K562 (cell line): ENCODE data around the gene PBX2. TPM values are rescaled to one million over a fixed set of nuclear protein-coding genes. Genes with fewer than 3 reads are reported as not detected.
A peak's percentile ranks its signal among the peaks of the same experiment; 100 is the strongest.

Experiments used
- GATAD2A ChIP-seq: fragments of 450-650 bp; IDR thresholded peaks from 2 replicates; pipeline ENCODE4 v1.6.1; 2017
- MCM5 ChIP-seq: fragments of 450-650 bp; IDR thresholded peaks from 2 replicates; pipeline ENCODE4 v1.6.1; 2016; ENCODE audit warnings: low read depth
- NR2C2 ChIP-seq, 2 experiments: fragments of 200-800 bp in 1 of 2; sonication (Bioruptor generic) in 1 of 2; sonication (generic) in 1 of 2; formaldehyde crosslinking in 1 of 2; IDR thresholded peaks; 2 replicates each; pipeline versions ENCODE4 v1.6.1 to v1.8.0; 2016 to 2022; ENCODE audit warnings: mild to moderate bottlenecking in 1 of 2, missing compliant biosample characterization in 1 of 2, missing genetic modification characterization in 1 of 2, missing genetic modification reagents in 1 of 2
- TAF7 ChIP-seq: fragments of 450-650 bp; IDR thresholded peaks from 2 replicates; pipeline ENCODE4 v1.6.1; 2016; ENCODE audit warnings: missing genetic modification characterization, missing compliant biosample characterization
- TCF3 ChIP-seq: sonication (generic); formaldehyde crosslinking; IDR thresholded peaks from 2 replicates; pipeline ENCODE4 v1.4.0; 2020; ENCODE audit warnings: mild to moderate bottlenecking, missing genetic modification reagents
- TEAD4 ChIP-seq, 2 experiments: sonication (generic) in 1 of 2; formaldehyde crosslinking in 1 of 2; IDR thresholded peaks; 2 replicates each; pipeline versions ENCODE4 v1.6.1 to v1.8.0; 2012 to 2022; ENCODE audit warnings: borderline replicate concordance in 1 of 2, inconsistent platforms in 1 of 2, low read length in 1 of 2, mild to moderate bottlenecking in 1 of 2, missing genetic modification reagents in 1 of 2
- ZC3H11A ChIP-seq: IDR thresholded peaks from 2 replicates; pipeline ENCODE4 v1.6.1; 2012; ENCODE audit warnings: low read depth, low read length, improper control_type of control experiment
- ZNF174 ChIP-seq: fragments of 250-450 bp; sonication (Bioruptor Pico); IDR thresholded peaks from 2 replicates; pipeline ENCODE4 v1.4.0; 2020; ENCODE audit warnings: mild to moderate bottlenecking
- ZNF695 ChIP-seq: fragments of 450-650 bp; formaldehyde crosslinking; IDR thresholded peaks from 2 replicates; pipeline ENCODE4 v1.4.0; 2020; ENCODE audit warnings: mild to moderate bottlenecking, moderate library complexity
- polyA plus RNA-seq, 8 experiments: library from polyadenylated mRNA; depleted of rRNA in 4 of 8; stranded (reverse) in 5 of 8; unstranded in 3 of 8; fragments of >200 nt; fragmentation: Nextera tagmentation in 2 of 8; fragmentation: Illumina TruSeq in 1 of 8; extraction: Ambion mirVana in 2 of 8; extraction: Trizol in 1 of 8; gene quantifications; 2 replicates each; pipeline versions ENCODE4 v1.2.1 to v1.2.3, GENCODE V29; 2011 to 2014; ENCODE audit warnings: inconsistent platforms in 1 of 8, missing spikeins in 1 of 8
- total RNA-seq, 7 experiments: library from RNA; depleted of rRNA in 6 of 7; stranded (reverse); fragments of >200 nt in 6 of 7; fragmentation: Illumina TruSeq in 2 of 7; extraction: Trizol in 2 of 7; gene quantifications; 2 replicates each; pipeline versions ENCODE4 v1.2.1 to v1.2.3, GENCODE V29; 2011 to 2021; ENCODE audit warnings: low replicate concordance in 1 of 7
- TF ChIP-seq, protein P1 (sequence below): fragments of 450-650 bp; IDR thresholded peaks from 2 replicates; pipeline ENCODE4 v1.6.1; 2016; ENCODE audit warnings: mild to moderate bottlenecking, moderate library complexity
- TF ChIP-seq, protein P2 (sequence below): fragments of 450-650 bp; formaldehyde crosslinking; IDR thresholded peaks from 2 replicates; pipeline ENCODE4 v1.4.0; 2022; ENCODE audit warnings: missing genetic modification characterization
- TF ChIP-seq, protein P3 (sequence below): fragments of 450-650 bp; IDR thresholded peaks from 2 replicates; pipeline ENCODE4 v1.7.1; 2018; ENCODE audit warnings: mild to moderate bottlenecking, low read depth; ENCODE audit not compliant: partially characterized antibody

Gene PBX2
- total and polyA plus RNA-seq, 9 of the 15 experiments (the other 6 are each of a cell fraction or from before 2014, with no cell fraction given): 1.9 to 134 (median 62.5) TPM

DNA sequence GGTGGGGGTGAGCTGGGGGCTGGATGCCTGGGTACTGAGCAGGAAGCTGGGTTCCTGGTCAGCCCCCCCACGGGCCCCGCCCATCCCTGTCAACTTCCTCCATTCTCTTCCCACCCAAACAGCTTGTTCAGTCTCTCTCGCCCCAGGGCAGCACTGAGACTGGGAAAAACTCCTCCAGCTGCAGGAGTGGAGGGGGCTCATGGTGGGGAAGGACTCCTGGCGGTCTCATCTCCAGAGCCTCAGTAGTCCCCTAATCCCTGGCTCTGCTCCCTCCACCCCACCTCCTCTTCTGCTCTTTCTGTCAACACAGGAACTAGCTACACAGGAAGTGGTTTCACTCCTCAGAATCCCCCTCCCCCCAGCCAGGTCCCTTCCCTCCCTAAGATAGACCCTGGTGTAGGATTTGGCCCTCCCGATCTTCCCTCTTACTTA is 2.6 kb upstream of the PBX2 start, which contains the start of gene GPSM3 (continued):
- TF ChIP-seq TEAD4 (IDR thresholded peaks at IDR 0.05; ENCODE audit: low read length) (no peak), TEAD4 (CRISPR knock-in tag; IDR thresholded peaks at IDR 0.05; ENCODE audit: borderline replicate concordance) (no peak), ZC3H11A (no peak), TCF3 (0 out of 2 replicates have a peak, but pooled peaks have one; percentile 9), ZNF695 (CRISPR knock-in tag) (no peak), GATAD2A (0 out of 2 replicates have a peak, but pooled peaks have one; percentile 22), NR2C2 (CRISPR knock-in tag; IDR thresholded peaks at IDR 0.05) (no peak), NR2C2 (tag; IDR thresholded peaks at IDR 0.05) (peak; percentile 87), MCM5 (no peak), TAF7 (tag) (peak; percentile 41; the same call in 1 of the 2 replicates), ZNF174 (CRISPR knock-in tag) (no peak)
- TF ChIP-seq, protein P1, sequence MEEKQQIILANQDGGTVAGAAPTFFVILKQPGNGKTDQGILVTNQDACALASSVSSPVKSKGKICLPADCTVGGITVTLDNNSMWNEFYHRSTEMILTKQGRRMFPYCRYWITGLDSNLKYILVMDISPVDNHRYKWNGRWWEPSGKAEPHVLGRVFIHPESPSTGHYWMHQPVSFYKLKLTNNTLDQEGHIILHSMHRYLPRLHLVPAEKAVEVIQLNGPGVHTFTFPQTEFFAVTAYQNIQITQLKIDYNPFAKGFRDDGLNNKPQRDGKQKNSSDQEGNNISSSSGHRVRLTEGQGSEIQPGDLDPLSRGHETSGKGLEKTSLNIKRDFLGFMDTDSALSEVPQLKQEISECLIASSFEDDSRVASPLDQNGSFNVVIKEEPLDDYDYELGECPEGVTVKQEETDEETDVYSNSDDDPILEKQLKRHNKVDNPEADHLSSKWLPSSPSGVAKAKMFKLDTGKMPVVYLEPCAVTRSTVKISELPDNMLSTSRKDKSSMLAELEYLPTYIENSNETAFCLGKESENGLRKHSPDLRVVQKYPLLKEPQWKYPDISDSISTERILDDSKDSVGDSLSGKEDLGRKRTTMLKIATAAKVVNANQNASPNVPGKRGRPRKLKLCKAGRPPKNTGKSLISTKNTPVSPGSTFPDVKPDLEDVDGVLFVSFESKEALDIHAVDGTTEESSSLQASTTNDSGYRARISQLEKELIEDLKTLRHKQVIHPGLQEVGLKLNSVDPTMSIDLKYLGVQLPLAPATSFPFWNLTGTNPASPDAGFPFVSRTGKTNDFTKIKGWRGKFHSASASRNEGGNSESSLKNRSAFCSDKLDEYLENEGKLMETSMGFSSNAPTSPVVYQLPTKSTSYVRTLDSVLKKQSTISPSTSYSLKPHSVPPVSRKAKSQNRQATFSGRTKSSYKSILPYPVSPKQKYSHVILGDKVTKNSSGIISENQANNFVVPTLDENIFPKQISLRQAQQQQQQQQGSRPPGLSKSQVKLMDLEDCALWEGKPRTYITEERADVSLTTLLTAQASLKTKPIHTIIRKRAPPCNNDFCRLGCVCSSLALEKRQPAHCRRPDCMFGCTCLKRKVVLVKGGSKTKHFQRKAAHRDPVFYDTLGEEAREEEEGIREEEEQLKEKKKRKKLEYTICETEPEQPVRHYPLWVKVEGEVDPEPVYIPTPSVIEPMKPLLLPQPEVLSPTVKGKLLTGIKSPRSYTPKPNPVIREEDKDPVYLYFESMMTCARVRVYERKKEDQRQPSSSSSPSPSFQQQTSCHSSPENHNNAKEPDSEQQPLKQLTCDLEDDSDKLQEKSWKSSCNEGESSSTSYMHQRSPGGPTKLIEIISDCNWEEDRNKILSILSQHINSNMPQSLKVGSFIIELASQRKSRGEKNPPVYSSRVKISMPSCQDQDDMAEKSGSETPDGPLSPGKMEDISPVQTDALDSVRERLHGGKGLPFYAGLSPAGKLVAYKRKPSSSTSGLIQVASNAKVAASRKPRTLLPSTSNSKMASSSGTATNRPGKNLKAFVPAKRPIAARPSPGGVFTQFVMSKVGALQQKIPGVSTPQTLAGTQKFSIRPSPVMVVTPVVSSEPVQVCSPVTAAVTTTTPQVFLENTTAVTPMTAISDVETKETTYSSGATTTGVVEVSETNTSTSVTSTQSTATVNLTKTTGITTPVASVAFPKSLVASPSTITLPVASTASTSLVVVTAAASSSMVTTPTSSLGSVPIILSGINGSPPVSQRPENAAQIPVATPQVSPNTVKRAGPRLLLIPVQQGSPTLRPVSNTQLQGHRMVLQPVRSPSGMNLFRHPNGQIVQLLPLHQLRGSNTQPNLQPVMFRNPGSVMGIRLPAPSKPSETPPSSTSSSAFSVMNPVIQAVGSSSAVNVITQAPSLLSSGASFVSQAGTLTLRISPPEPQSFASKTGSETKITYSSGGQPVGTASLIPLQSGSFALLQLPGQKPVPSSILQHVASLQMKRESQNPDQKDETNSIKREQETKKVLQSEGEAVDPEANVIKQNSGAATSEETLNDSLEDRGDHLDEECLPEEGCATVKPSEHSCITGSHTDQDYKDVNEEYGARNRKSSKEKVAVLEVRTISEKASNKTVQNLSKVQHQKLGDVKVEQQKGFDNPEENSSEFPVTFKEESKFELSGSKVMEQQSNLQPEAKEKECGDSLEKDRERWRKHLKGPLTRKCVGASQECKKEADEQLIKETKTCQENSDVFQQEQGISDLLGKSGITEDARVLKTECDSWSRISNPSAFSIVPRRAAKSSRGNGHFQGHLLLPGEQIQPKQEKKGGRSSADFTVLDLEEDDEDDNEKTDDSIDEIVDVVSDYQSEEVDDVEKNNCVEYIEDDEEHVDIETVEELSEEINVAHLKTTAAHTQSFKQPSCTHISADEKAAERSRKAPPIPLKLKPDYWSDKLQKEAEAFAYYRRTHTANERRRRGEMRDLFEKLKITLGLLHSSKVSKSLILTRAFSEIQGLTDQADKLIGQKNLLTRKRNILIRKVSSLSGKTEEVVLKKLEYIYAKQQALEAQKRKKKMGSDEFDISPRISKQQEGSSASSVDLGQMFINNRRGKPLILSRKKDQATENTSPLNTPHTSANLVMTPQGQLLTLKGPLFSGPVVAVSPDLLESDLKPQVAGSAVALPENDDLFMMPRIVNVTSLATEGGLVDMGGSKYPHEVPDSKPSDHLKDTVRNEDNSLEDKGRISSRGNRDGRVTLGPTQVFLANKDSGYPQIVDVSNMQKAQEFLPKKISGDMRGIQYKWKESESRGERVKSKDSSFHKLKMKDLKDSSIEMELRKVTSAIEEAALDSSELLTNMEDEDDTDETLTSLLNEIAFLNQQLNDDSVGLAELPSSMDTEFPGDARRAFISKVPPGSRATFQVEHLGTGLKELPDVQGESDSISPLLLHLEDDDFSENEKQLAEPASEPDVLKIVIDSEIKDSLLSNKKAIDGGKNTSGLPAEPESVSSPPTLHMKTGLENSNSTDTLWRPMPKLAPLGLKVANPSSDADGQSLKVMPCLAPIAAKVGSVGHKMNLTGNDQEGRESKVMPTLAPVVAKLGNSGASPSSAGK: no peak
- TF ChIP-seq, protein P2, sequence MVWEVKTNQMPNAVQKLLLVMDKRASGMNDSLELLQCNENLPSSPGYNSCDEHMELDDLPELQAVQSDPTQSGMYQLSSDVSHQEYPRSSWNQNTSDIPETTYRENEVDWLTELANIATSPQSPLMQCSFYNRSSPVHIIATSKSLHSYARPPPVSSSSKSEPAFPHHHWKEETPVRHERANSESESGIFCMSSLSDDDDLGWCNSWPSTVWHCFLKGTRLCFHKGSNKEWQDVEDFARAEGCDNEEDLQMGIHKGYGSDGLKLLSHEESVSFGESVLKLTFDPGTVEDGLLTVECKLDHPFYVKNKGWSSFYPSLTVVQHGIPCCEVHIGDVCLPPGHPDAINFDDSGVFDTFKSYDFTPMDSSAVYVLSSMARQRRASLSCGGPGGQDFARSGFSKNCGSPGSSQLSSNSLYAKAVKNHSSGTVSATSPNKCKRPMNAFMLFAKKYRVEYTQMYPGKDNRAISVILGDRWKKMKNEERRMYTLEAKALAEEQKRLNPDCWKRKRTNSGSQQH (CRISPR knock-in tag): peak; percentile 78
- TF ChIP-seq, protein P3, sequence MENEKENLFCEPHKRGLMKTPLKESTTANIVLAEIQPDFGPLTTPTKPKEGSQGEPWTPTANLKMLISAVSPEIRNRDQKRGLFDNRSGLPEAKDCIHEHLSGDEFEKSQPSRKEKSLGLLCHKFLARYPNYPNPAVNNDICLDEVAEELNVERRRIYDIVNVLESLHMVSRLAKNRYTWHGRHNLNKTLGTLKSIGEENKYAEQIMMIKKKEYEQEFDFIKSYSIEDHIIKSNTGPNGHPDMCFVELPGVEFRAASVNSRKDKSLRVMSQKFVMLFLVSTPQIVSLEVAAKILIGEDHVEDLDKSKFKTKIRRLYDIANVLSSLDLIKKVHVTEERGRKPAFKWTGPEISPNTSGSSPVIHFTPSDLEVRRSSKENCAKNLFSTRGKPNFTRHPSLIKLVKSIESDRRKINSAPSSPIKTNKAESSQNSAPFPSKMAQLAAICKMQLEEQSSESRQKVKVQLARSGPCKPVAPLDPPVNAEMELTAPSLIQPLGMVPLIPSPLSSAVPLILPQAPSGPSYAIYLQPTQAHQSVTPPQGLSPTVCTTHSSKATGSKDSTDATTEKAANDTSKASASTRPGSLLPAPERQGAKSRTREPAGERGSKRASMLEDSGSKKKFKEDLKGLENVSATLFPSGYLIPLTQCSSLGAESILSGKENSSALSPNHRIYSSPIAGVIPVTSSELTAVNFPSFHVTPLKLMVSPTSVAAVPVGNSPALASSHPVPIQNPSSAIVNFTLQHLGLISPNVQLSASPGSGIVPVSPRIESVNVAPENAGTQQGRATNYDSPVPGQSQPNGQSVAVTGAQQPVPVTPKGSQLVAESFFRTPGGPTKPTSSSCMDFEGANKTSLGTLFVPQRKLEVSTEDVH: peak; percentile 69
